K562 (cell line): ENCODE results near the gene RSRC1. TPM values are rescaled to one million over a fixed set of nuclear protein-coding genes. Genes with fewer than 3 reads are reported as not detected.

ENCODE experiments used
- ATAC-seq: fragments of 200-7000 bp; cut with Tn5 transposase; 3 replicates; pipeline ENCODE4 v1.9.1; 2020; ENCODE audit warnings: moderate library complexity
- BruUV-seq: library from RNA; stranded (reverse); fragments of 400-500 nt; replicated peaks from 2 replicates; lab custom pipeline; 2021; lab: Mats Ljungman, UMichigan
- CTCF ChIA-PET: fragments of 300-600 bp; formaldehyde crosslinking; extraction: SDS; loops from one replicate; lab custom pipeline; 2021; ENCODE audit warnings: low intra/inter-chr PET ratio; lab: Yijun Ruan, JAX
- POLR2A ChIA-PET: fragments of 300-600, 350-650 bp; sonication (Branson Sonifier 250); formaldehyde crosslinking; extraction: SDS; loops from one replicate; lab custom pipeline; 2021; ENCODE audit warnings: antibody characterized with exemption, inconsistent platforms; lab: Yijun Ruan, JAX
- DNase-seq, 4 experiments: peaks; one replicate each; pipeline versions ENCODE4 v3.0.0 to v3.0.0-alpha.2; 2011 to 2018; ENCODE audit warnings: low spot score in 3 of 4, mixed read lengths in 3 of 4; ENCODE audit errors: extremely low read depth in 1 of 4
- FAIRE-seq: peaks from 2 replicates; lab custom pipeline; 2011; peaks lifted over from hg19 to GRCh38; lab: Jason Lieb, UNC
- H2AFZ ChIP-seq: 2 replicates; pipeline ENCODE4 v1.6.0; 2011; ENCODE audit warnings: low read depth, low read length, control low read depth, inconsistent platforms
- H3K27ac ChIP-seq: fragments of 200-600 bp; 3 replicates; pipeline ENCODE4 v1.8.0; 2011; ENCODE audit warnings: low read depth, mild to moderate bottlenecking, control low read depth, inconsistent platforms, low read length, moderate library complexity, mixed read lengths; ENCODE audit errors: extremely low read depth
- H3K27me3 ChIP-seq, 2 experiments: fragments of 300-600 bp in 1 of 2; 2 replicates in 1 of 2; 3 replicates in 1 of 2; pipeline versions ENCODE4 v1.6.0 to v1.8.0; 2011; ENCODE audit warnings: inconsistent platforms in 2 of 2, low read length in 2 of 2, mild to moderate bottlenecking in 1 of 2, mixed read lengths in 1 of 2, moderate library complexity in 1 of 2; ENCODE audit not compliant: control insufficient read depth in 2 of 2, insufficient read depth in 2 of 2
- H3K36me3 ChIP-seq: fragments of 300-600 bp; 3 replicates; pipeline ENCODE4 v1.8.0; 2011; ENCODE audit warnings: mild to moderate bottlenecking, low read length, inconsistent platforms; ENCODE audit not compliant: control insufficient read depth, insufficient read depth
- H3K4me1 ChIP-seq, 2 experiments: fragments of 200-600 bp in 1 of 2; replicated peaks in 1 of 2; 2 replicates in 1 of 2; 3 replicates in 1 of 2; pipeline versions ENCODE4 v1.5.1 to v1.8.0; 2011; ENCODE audit warnings: inconsistent platforms in 2 of 2, low read length in 2 of 2, mild to moderate bottlenecking in 1 of 2, mixed read lengths in 1 of 2, moderate library complexity in 1 of 2; ENCODE audit not compliant: control insufficient read depth in 2 of 2, insufficient read depth in 2 of 2
- H3K4me2 ChIP-seq: 2 replicates; pipeline ENCODE4 v1.6.1; 2011; ENCODE audit warnings: low read length, control low read depth, inconsistent platforms, mixed read lengths; ENCODE audit not compliant: insufficient read depth
- H3K4me3 ChIP-seq: fragments of 200-600 bp; sonication (generic), shearing (Covaris generic); 2 replicates; pipeline ENCODE4 v1.5.1; 2016; ENCODE audit warnings: control low read depth, inconsistent platforms
- H3K79me2 ChIP-seq: fragments of 200-600 bp; 3 replicates; pipeline ENCODE4 v1.8.0; 2011; ENCODE audit warnings: low read length, inconsistent platforms; ENCODE audit not compliant: control insufficient read depth, insufficient read depth
- H3K9ac ChIP-seq, 2 experiments: 2 replicates each; pipeline versions ENCODE4 v1.6.0 to v1.6.1; 2011; ENCODE audit warnings: low read depth in 2 of 2, low read length in 2 of 2, control low read depth in 1 of 2, inconsistent platforms in 1 of 2, mild to moderate bottlenecking in 1 of 2, mixed read lengths in 1 of 2; ENCODE audit not compliant: insufficient read depth in 1 of 2
- H3K9me1 ChIP-seq: one replicate; pipeline ENCODE4 v1.6.0; 2011; ENCODE audit warnings: inconsistent platforms, mild to moderate bottlenecking, low read length, moderate library complexity; ENCODE audit not compliant: control insufficient read depth, insufficient read depth
- H3K9me3 ChIP-seq: replicated peaks from 2 replicates; pipeline ENCODE4 v1.5.1; 2011; ENCODE audit warnings: low read depth, low read length, inconsistent platforms; ENCODE audit not compliant: control insufficient read depth, insufficient read depth
- H4K20me1 ChIP-seq: replicated peaks from 2 replicates; pipeline ENCODE4 v1.6.1; 2011; ENCODE audit warnings: low read length, inconsistent platforms, mixed read lengths; ENCODE audit not compliant: control insufficient read depth, insufficient read depth
- CBFA2T3 ChIP-seq: fragments of 450-650 bp; IDR thresholded peaks from 2 replicates; pipeline ENCODE4 v1.6.1; 2017
- MYNN ChIP-seq, 2 experiments: sonication (generic); formaldehyde crosslinking in 1 of 2; IDR thresholded peaks; 2 replicates each; pipeline versions ENCODE4 v1.5.0 to v1.6.1; 2016 to 2020; ENCODE audit warnings: antibody characterized with exemption in 1 of 2, missing genetic modification reagents in 1 of 2
- NCOA2 ChIP-seq, 2 experiments: fragments of 450-650 bp; IDR thresholded peaks; 2 replicates each; pipeline ENCODE4 v1.6.1; 2018; ENCODE audit warnings: mild to moderate bottlenecking in 2 of 2, moderate library complexity in 1 of 2; ENCODE audit not compliant: partially characterized antibody in 2 of 2
- ZKSCAN1 ChIP-seq: fragments of 150-350 bp; IDR thresholded peaks from 2 replicates; pipeline ENCODE4 v1.6.1; 2016; ENCODE audit warnings: low read depth, low read length
- ZNF134 ChIP-seq: fragments of 250-450 bp; sonication (Bioruptor Pico); conservative IDR thresholded peaks from 2 replicates; pipeline ENCODE4 v1.4.0; 2020
- ZNF57 ChIP-seq: fragments of 450-650 bp; formaldehyde crosslinking; IDR thresholded peaks from 2 replicates; pipeline ENCODE4 v1.4.0; 2020; ENCODE audit warnings: mild to moderate bottlenecking, moderate library complexity
- WGBS: fragments of 100-300 bp; shearing (Covaris generic); methylation state at CpG from one replicate; pipeline ENCODE4 v1.1.6; 2016; ENCODE audit warnings: low coverage, mixed read lengths; ENCODE audit not compliant: insufficient coverage; ENCODE audit errors: missing lambda C conversion rate; 5-methylcytosine and 5-hydroxymethylcytosine counted together
- in situ Hi-C: fragments of 300-500 bp; cut with MboI; formaldehyde crosslinking; loops from 4 replicates; pipeline ENCODE4 v1.15.0; 2018; ENCODE audit warnings: inconsistent platforms, mixed read lengths
- intact Hi-C: fragments of 100-400 bp; cut with micrococcal nuclease; formaldehyde crosslinking; loops from 2 replicates; pipeline ENCODE4 v1.14.2; 2022
- polyA plus RNA-seq, 8 experiments: library from polyadenylated mRNA; depleted of rRNA in 4 of 8; stranded (reverse) in 5 of 8; unstranded in 3 of 8; fragments of >200 nt; fragmentation: Nextera tagmentation in 2 of 8; fragmentation: Illumina TruSeq in 1 of 8; extraction: Ambion mirVana in 2 of 8; extraction: Trizol in 1 of 8; gene quantifications; 2 replicates each; pipeline versions ENCODE4 v1.2.1 to v1.2.3, GENCODE V29; 2011 to 2014; ENCODE audit warnings: inconsistent platforms in 1 of 8, missing spikeins in 1 of 8
- total RNA-seq, 7 experiments: library from RNA; depleted of rRNA in 6 of 7; stranded (reverse); fragments of >200 nt in 6 of 7; fragmentation: Illumina TruSeq in 2 of 7; extraction: Trizol in 2 of 7; gene quantifications; 2 replicates each; pipeline versions ENCODE4 v1.2.1 to v1.2.3, GENCODE V29; 2011 to 2021; ENCODE audit warnings: low replicate concordance in 1 of 7

The RSRC1 gene
- total and polyA plus RNA-seq, 9 of the 15 experiments (the other 6 are each of a cell fraction or from before 2014, with no cell fraction given) = 19.3 to 128 (median 75.5) TPM

- H3K9me3 ChIP-seq = no peaks in the 10 kb centered on the region
- H4K20me1 ChIP-seq = no peaks in the 10 kb centered on the region
- H3K4me3 ChIP-seq = no peak overlapping the region
- TF ChIP-seq ZKSCAN1 (no peak), CBFA2T3 (peak; percentile 30; the same call in 1 of the 2 replicates), ZNF134 (no peak)
- no peaks in the 10 kb centered on the region for H3K4me1 ChIP-seq
- no peak for DNase-seq
- no peak for FAIRE-seq
- no peaks in the 10 kb centered on the region for H3K79me2 ChIP-seq
- no peak overlapping the region for H2AFZ ChIP-seq
- no peak for ATAC-seq
- BruUV-seq = no TSS peak
- no peaks in the 10 kb centered on the region for H3K27me3 ChIP-seq
- H3K27ac ChIP-seq = no peak overlapping the region
- no peak overlapping the region for H3K9ac ChIP-seq
- POLR2A ChIA-PET = interaction anchor here (0.6 kb wide), 1 partner anchor 1887 kb away, joined by 3 read pairs; no protein-coding TSS in a partner anchor
- CTCF ChIA-PET = no interaction called here
- H3K4me2 ChIP-seq = no peak overlapping the region
- intact Hi-C loops (no loop called here), in situ Hi-C loops (no loop called here)
- H3K36me3 ChIP-seq = no peaks in the 10 kb centered on the region; the same call in 2 of the 3 replicates
- no peaks in the 10 kb centered on the region for H3K9me1 ChIP-seq
Observed at GRCh38 chr3:158486200-158486599, 376.3 kb downstream of the RSRC1 start.

GRCh38 chr3:158488670-158489069, 378.8 kb downstream of the RSRC1 start:
- no peak overlapping the region for H2AFZ ChIP-seq
- no peaks in the 10 kb centered on the region for H3K9me1 ChIP-seq
- H3K4me1 ChIP-seq = peaks cover 0 to 8% of the 10 kb centered on the region in 2 experiments; a peak in 3 of 5 replicates
- no peaks in the 10 kb centered on the region for H4K20me1 ChIP-seq
- H3K79me2 ChIP-seq = no peaks in the 10 kb centered on the region
- no peak overlapping the region for H3K4me3 ChIP-seq
- no peaks in the 10 kb centered on the region; the same call in 2 of the 3 replicates for H3K36me3 ChIP-seq
- TF ChIP-seq ZNF57 (CRISPR knock-in tag) (no peak), MYNN (IDR thresholded peaks at IDR 0.05) (no peak), MYNN (CRISPR knock-in tag; IDR thresholded peaks at IDR 0.05) (no peak), NCOA2 (IDR thresholded peaks at IDR 0.05; ENCODE audit: partially characterized antibody in 2 of 2) (no peak)
- ATAC-seq = no peak
- DNase-seq = no peak
- in situ Hi-C loops = no loop called here
- POLR2A ChIA-PET = no interaction called here
- FAIRE-seq = peak; percentile 26
- no peaks in the 10 kb centered on the region; the same call in 1 of the 2 replicates for H3K9me3 ChIP-seq
- no peaks in the 10 kb centered on the region for H3K27me3 ChIP-seq
- 43% methylated on average over 2 of the region's 2 CpGs for WGBS
- no TSS peak for BruUV-seq
- intact Hi-C loops = no loop called here
- CTCF ChIA-PET = no interaction called here
- H3K4me2 ChIP-seq = no peak overlapping the region
- H3K9ac ChIP-seq = no peak overlapping the region
- H3K27ac ChIP-seq = no peak overlapping the region
